Measurements from ENCODE around the gene AJAP1. TPM values are rescaled to one million over a fixed set of nuclear protein-coding genes. Genes with fewer than 3 reads are reported as not detected.

The AJAP1 gene
- total and polyA plus RNA-seq, 2 of the 8 experiments (the other 6 are each of a cell fraction or from before 2014, with no cell fraction given) = 1.9 to 6.2 TPM

GRCh38 chr1:4713669-4714068 is 59.3 kb downstream of the AJAP1 start (continued):
- TF ChIP-seq CHD1 (IDR thresholded peaks at IDR 0.05; ENCODE audit: low read depth, low read length) (no peak), TCF12 (IDR thresholded peaks at IDR 0.05; ENCODE audit: low read depth, low read length) (no peak)

Measured in H1 (cell line).